GM23248 (cell line): ENCODE measurements around the gene KREMEN1. TPM values are rescaled to one million over a fixed set of nuclear protein-coding genes. Genes with fewer than 3 reads are reported as not detected.

Source experiments
- DNase-seq: peaks from one replicate; pipeline ENCODE4 v3.0.0-alpha.2; 2015
- H2AFZ ChIP-seq: fragments of 200-600 bp; sonication (generic); 2 replicates; pipeline ENCODE4 v1.6.1; 2016; ENCODE audit warnings: antibody characterized with exemption
- H3F3A ChIP-seq: fragments of 200-600 bp; sonication (generic); 2 replicates; pipeline ENCODE4 v1.6.1; 2016; ENCODE audit warnings: mild to moderate bottlenecking, antibody characterized with exemption, mixed run types; ENCODE audit not compliant: insufficient read depth
- H3K27ac ChIP-seq: fragments of 200-600 bp; sonication (generic); 2 replicates; pipeline ENCODE4 v1.5.1; 2016; ENCODE audit warnings: mild to moderate bottlenecking
- H3K27me3 ChIP-seq: fragments of 200-600 bp; sonication (generic); replicated peaks from 2 replicates; pipeline ENCODE4 v1.6.1; 2016; ENCODE audit warnings: mild to moderate bottlenecking; ENCODE audit not compliant: insufficient read depth
- H3K36me3 ChIP-seq: fragments of 200-600 bp; sonication (generic); 2 replicates; pipeline ENCODE4 v1.6.1; 2016; ENCODE audit warnings: low read depth, mild to moderate bottlenecking
- H3K4me1 ChIP-seq: fragments of 200-600 bp; sonication (generic); 2 replicates; pipeline ENCODE4 v1.6.1; 2016; ENCODE audit warnings: mild to moderate bottlenecking; ENCODE audit not compliant: insufficient read depth
- H3K4me2 ChIP-seq: fragments of 200-600 bp; sonication (generic); one replicate; pipeline ENCODE4 v1.6.1; 2016; ENCODE audit warnings: mild to moderate bottlenecking; ENCODE audit not compliant: unreplicated experiment
- H3K4me3 ChIP-seq: fragments of 200-600 bp; sonication (generic); 2 replicates; pipeline ENCODE4 v1.5.1; 2016; ENCODE audit warnings: mild to moderate bottlenecking
- H3K79me2 ChIP-seq: fragments of 200-600 bp; sonication (generic); 2 replicates; pipeline ENCODE4 v1.6.1; 2016; ENCODE audit warnings: mild to moderate bottlenecking; ENCODE audit not compliant: insufficient read depth
- H3K9ac ChIP-seq: fragments of 200-600 bp; sonication (generic); 2 replicates; pipeline ENCODE4 v1.6.1; 2016; ENCODE audit warnings: mild to moderate bottlenecking
- H3K9me2 ChIP-seq: fragments of 200-600 bp; sonication (generic); 2 replicates; pipeline ENCODE4 v1.6.1; 2016; ENCODE audit warnings: mixed run types, mild to moderate bottlenecking, moderate library complexity; ENCODE audit not compliant: insufficient read depth
- H3K9me3 ChIP-seq: fragments of 200-600 bp; sonication (generic); one replicate; pipeline ENCODE4 v1.6.1; 2017; ENCODE audit warnings: low read depth
- H4K20me1 ChIP-seq: fragments of 200-600 bp; sonication (generic); 2 replicates; pipeline ENCODE4 v1.6.0; 2016; ENCODE audit not compliant: insufficient read depth
- EZH2 ChIP-seq: fragments of 200-600 bp; sonication (generic); IDR thresholded peaks from 2 replicates; pipeline ENCODE4 v1.6.1; 2018; ENCODE audit warnings: antibody characterized with exemption, mild to moderate bottlenecking; ENCODE audit not compliant: insufficient read depth, poor library complexity, severe bottlenecking
- EZH2phosphoT487 ChIP-seq: fragments of 200-600 bp; sonication (generic); IDR thresholded peaks from 2 replicates; pipeline ENCODE4 v1.6.1; 2018; ENCODE audit warnings: antibody characterized with exemption, moderate library complexity, mild to moderate bottlenecking, low read depth; ENCODE audit not compliant: insufficient read depth
- WGBS, 2 experiments: methylation state at CpG; one replicate each; pipeline ENCODE4 v1.1.6; 2015 to 2017; ENCODE audit warnings: low lambda C conversion rate in 2 of 2, low coverage in 1 of 2; ENCODE audit errors: missing lambda C conversion rate in 2 of 2; 5-methylcytosine and 5-hydroxymethylcytosine counted together
- in situ Hi-C: fragments of 300-500 bp; cut with MboI; formaldehyde crosslinking; loops from 2 replicates; pipeline ENCODE4 v1.15.0; 2020
- polyA plus RNA-seq: library from polyadenylated mRNA; unstranded; fragments of >200 nt; fragmentation: Nextera tagmentation; extraction: Ambion mirVana; gene quantifications from 2 replicates; pipeline ENCODE4 v1.2.1, GENCODE V29; 2016
- total RNA-seq: library from RNA; depleted of rRNA; stranded (reverse); fragments of >200 nt; shearing (Covaris generic); gene quantifications from 2 replicates; pipeline ENCODE4 v1.2.3, GENCODE V29; 2014

The KREMEN1 gene
- total and polyA plus RNA-seq, 2 experiments from 2014 or later = 4.3 to 4.4 TPM

DNA sequence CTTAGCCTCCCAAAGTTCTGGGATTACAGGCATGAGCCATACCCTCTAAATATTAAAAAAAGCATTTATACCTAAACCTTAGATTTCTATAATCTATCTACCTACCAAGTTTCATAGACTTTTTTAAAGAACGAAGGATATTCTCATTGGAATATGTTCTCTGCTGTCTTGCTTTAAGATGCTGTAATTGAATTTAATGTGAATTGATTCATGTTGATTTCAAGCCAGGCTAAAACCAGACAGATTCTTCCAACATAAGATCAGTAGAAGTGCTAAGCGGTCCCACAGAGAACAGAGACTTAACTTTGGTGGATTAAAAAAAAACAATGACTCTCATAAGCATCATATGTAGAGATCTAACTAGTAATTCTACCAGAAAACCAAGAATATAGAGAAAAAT, 14.2 kb downstream of the KREMEN1 start:
- H3K4me1 ChIP-seq = 0 out of 2 replicates have a peak, but pooled peaks cover 9% of the 10 kb centered on the region

DNA sequence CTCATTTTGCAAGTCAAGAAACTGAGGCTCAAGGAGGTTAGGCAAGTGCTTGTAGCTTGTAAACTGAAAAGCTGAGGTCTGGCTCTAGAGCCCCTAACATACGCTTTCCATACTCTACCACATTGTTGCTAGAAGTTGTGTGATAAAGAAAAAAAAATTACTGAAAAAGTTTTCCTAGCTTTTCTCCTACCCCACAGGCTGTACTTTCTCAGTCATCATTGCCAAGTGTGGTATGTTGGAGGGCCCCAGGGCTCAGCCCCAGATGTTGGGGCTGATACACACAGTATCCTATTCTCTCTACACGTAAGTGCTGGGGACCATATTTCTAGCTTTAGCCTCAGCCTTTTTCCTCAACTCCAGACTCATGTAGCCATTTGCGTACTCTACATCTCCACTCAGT, 16.0 kb downstream of the KREMEN1 start:
- no peak for TF ChIP-seq EZH2
- TF ChIP-seq EZH2phosphoT487 = no peak
- Histone ChIP-seq H3K9ac (no peak overlapping the region), H3K4me2 (no peak overlapping the region), H3K79me2 (no peaks in the 10 kb centered on the region), H3K9me2 (no peaks in the 10 kb centered on the region), H3K4me1 (peaks cover 15% of the 10 kb centered on the region), H3K27ac (no peak overlapping the region), H3F3A (peaks cover 10% of the 10 kb centered on the region), H4K20me1 (no peaks in the 10 kb centered on the region), H3K36me3 (no peaks in the 10 kb centered on the region), H3K4me3 (no peak overlapping the region), H3K27me3 (no peaks in the 10 kb centered on the region), H2AFZ (no peak overlapping the region), H3K9me3 (no peaks in the 10 kb centered on the region)
- WGBS, 2 experiments = 97 to 100% methylated on average over 3 of the region's 3 CpGs
- DNase-seq = no peak
- in situ Hi-C loops = no loop called here

More for the DNA sequence above, 14.2 kb downstream of the KREMEN1 start:
- WGBS, 2 experiments = 71 to 83% methylated on average over 2 of the region's 2 CpGs
- no peak for DNase-seq
- H3K36me3 ChIP-seq = no peaks in the 10 kb centered on the region
- H3F3A ChIP-seq = no peaks in the 10 kb centered on the region
- H3K4me2 ChIP-seq = no peak overlapping the region
- in situ Hi-C loops = no loop called here
- H3K9me2 ChIP-seq = no peaks in the 10 kb centered on the region
- H3K79me2 ChIP-seq = no peaks in the 10 kb centered on the region
- no peak overlapping the region for H3K27ac ChIP-seq
- no peaks in the 10 kb centered on the region for H4K20me1 ChIP-seq
- H3K9me3 ChIP-seq = no peaks in the 10 kb centered on the region
- H3K27me3 ChIP-seq = no peaks in the 10 kb centered on the region
- no peak for TF ChIP-seq EZH2
- TF ChIP-seq EZH2phosphoT487 = no peak
- no peak overlapping the region for H3K4me3 ChIP-seq
- no peak overlapping the region for H2AFZ ChIP-seq
- H3K9ac ChIP-seq = no peak overlapping the region

GRCh38 chr22:29089507-29089906, 16.7 kb downstream of the KREMEN1 start:
- H3K79me2 ChIP-seq = no peaks in the 10 kb centered on the region
- H3K9me2 ChIP-seq = no peaks in the 10 kb centered on the region
- peaks cover 15% of the 10 kb centered on the region for H3F3A ChIP-seq
- WGBS, 2 experiments = 61 to 65% methylated on average over 3 of the region's 3 CpGs
- H3K27me3 ChIP-seq = no peaks in the 10 kb centered on the region
- H3K4me2 ChIP-seq = no peak overlapping the region
- DNase-seq = no peak
- no peak overlapping the region for H3K27ac ChIP-seq
- no peaks in the 10 kb centered on the region for H3K36me3 ChIP-seq
- no peak overlapping the region for H2AFZ ChIP-seq
- no peak overlapping the region for H3K4me3 ChIP-seq
- in situ Hi-C loops = no loop called here
- no peaks in the 10 kb centered on the region for H3K9me3 ChIP-seq
- H3K4me1 ChIP-seq = peaks cover 16% of the 10 kb centered on the region
- H3K9ac ChIP-seq = no peak overlapping the region
- no peaks in the 10 kb centered on the region for H4K20me1 ChIP-seq
- TF ChIP-seq EZH2phosphoT487 = no peak
- TF ChIP-seq EZH2 = no peak

- Histone ChIP-seq H3K36me3 (no peaks in the 10 kb centered on the region), H3F3A (peaks cover 15% of the 10 kb centered on the region), H3K27me3 (no peaks in the 10 kb centered on the region), H3K27ac (no peak overlapping the region), H3K9ac (no peak overlapping the region), H2AFZ (no peak overlapping the region), H4K20me1 (no peaks in the 10 kb centered on the region), H3K79me2 (no peaks in the 10 kb centered on the region), H3K9me3 (no peaks in the 10 kb centered on the region), H3K4me3 (no peak overlapping the region), H3K4me2 (no peak overlapping the region), H3K4me1 (peaks cover 16% of the 10 kb centered on the region), H3K9me2 (no peaks in the 10 kb centered on the region)
- TF ChIP-seq EZH2phosphoT487 (no peak), EZH2 (no peak)
- in situ Hi-C loops = no loop called here
- no peak for DNase-seq
- WGBS, 2 experiments = 88 to 91% methylated on average over 3 of the region's 3 CpGs
Measured at GRCh38 chr22:29090039-29090438, 17.2 kb downstream of the KREMEN1 start.

DNA sequence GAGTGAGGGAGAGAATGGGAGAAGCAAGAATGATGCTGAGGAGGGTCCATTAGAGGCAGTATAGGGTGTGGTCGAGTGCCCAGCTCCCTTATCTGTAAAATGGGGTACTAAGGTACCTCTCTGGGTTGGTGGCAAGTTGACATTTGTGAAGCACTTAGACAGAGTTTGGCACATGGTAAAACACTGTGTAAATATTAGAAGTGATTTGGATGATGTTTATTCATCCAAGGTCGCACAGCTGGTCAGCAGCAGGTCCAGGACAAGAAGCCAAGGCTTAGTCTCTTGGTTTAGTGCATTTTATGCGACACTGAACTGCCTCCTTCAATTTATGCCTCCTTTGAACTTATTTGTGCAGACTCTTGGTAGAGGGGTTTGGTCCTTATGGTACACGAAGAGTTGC, 19.4 kb downstream of the KREMEN1 start:
- Histone ChIP-seq H3K4me1 (peaks cover 16% of the 10 kb centered on the region), H3K27ac (no peak overlapping the region), H2AFZ (no peak overlapping the region), H3K4me3 (no peak overlapping the region), H3K9ac (no peak overlapping the region), H3K27me3 (no peaks in the 10 kb centered on the region), H3K36me3 (no peaks in the 10 kb centered on the region), H4K20me1 (no peaks in the 10 kb centered on the region), H3K9me3 (no peaks in the 10 kb centered on the region), H3K9me2 (no peaks in the 10 kb centered on the region), H3K4me2 (no peak overlapping the region), H3K79me2 (no peaks in the 10 kb centered on the region), H3F3A (peaks cover 15% of the 10 kb centered on the region)
- no peak for DNase-seq
- WGBS, 2 experiments = 48 to 52% methylated on average over 4 of the region's 4 CpGs
- in situ Hi-C loops = no loop called here
- TF ChIP-seq EZH2phosphoT487 (no peak), EZH2 (no peak)
